Transverse colon (tissue), 3 donors: ENCODE results near the gene LMLN.

Experiments used
- CTCF ChIP-seq, 5 experiments: fragments of 200-600 bp in 3 of 5; fragments of 450-650 bp in 2 of 5; sonication (generic) in 3 of 5; IDR thresholded peaks; 1 replicate in 2 of 5; 2 replicates in 3 of 5; pipeline ENCODE4 v1.5.1; 2016 to 2017; ENCODE audit warnings: antibody characterized with exemption in 5 of 5, inconsistent platforms in 3 of 5, mild to moderate bottlenecking in 2 of 5, moderate library complexity in 1 of 5
- POLR2A ChIP-seq: fragments of 450-650 bp; IDR thresholded peaks from one replicate; pipeline ENCODE4 v1.6.1; 2016; ENCODE audit warnings: antibody characterized with exemption, mild to moderate bottlenecking, moderate library complexity

- TF ChIP-seq CTCF (IDR thresholded peaks at IDR 0.05) (no peak), POLR2A (no peak)
Measured at GRCh38 chr3:197953325-197953724, 6.7 kb upstream of the LMLN start.
